ENCODE results near the gene ACSS1.

Gene ACSS1

GRCh38 chr20:25077610-25078169 is 19.8 kb upstream of the ACSS1 start:
- no peak for DNase-seq

GRCh38 chr20:25076731-25077609 is 19.0 kb upstream of the ACSS1 start:
- DNase-seq: peak; percentile 25

GRCh38 chr20:25076201-25076600 is 18.3 kb upstream of the ACSS1 start:
- DNase-seq: no peak

GRCh38 chr20:25073544-25073943 is 15.6 kb upstream of the ACSS1 start:
- no peak for DNase-seq

DNA sequence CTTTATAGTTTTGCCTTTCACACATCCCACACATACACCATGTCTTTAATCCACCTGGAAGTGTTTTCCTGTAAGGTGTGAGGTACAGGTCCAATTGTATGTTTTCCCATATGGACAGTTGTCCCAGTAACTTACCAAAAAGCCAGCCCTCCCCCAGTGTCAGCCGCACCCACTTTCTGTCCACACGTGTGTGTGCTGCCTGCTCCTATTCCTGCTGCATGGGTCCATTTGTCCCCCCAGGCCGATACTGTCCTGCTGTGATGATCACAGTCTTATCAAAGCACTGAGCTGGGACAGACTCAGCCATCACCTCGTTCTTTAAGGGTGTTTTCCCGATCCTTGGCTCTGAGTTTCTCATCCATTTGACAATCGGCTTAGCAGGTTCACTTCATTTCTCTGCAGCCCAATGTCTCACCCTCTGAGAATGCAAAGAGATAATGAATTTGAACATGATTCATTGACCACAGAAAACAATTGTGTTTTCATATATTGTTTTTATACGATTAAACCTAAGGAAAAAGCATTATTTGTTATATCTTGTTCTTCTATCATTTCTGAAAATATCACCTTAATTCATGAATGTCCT is 14.4 kb upstream of the ACSS1 start:
- no peak for DNase-seq

DNA sequence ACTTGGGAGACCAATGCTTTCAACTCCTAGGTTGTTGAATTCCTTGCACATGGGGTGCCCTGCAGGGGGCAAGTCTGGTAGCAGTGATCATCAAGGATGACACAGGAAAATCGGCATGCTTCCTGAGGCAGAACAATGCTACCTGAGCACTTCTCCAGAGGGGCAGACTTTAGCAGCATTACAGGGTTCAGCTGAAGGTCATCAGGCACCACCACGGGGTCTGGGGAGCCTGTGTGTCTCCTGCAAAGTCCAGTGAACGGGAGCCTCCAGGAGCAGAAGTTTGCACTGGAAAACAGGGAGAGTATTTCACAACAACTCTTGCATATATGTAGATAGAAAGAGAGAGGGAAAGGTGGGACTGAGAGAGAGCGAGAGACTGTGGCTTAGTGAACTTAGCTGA is 13.8 kb upstream of the ACSS1 start:
- DNase-seq: no peak

DNA sequence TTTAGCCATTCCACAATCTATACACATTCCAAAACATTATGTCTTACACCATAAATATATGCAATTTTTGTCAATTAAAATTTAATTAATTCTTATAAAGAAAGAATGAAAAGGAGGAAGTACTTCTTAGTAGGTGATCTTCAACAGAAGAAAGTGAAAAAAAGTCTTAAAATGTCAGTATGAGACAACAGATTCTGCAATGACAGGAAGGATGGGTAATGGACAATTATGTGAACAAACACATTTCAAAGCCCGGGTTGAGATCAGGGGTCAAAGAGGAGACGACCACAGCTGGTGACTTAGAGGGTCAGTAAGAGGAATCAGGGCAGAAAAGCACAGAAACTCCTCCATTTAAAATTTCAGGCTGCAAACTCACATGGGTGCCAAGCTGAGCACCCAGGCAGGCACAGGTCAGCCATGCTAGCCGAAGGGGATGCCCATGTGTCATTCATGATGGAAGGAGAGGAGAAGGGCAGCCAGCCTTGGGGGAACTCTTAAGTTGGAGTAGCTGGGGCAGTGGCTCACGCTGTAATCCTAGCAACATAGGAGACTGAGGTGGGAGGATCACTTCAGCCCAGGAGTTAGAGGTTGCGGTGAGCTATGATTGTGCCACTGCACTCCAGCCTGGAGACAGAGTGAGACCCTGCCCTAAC is 13.0 kb upstream of the ACSS1 start:
- DNase-seq: no peak

DNA sequence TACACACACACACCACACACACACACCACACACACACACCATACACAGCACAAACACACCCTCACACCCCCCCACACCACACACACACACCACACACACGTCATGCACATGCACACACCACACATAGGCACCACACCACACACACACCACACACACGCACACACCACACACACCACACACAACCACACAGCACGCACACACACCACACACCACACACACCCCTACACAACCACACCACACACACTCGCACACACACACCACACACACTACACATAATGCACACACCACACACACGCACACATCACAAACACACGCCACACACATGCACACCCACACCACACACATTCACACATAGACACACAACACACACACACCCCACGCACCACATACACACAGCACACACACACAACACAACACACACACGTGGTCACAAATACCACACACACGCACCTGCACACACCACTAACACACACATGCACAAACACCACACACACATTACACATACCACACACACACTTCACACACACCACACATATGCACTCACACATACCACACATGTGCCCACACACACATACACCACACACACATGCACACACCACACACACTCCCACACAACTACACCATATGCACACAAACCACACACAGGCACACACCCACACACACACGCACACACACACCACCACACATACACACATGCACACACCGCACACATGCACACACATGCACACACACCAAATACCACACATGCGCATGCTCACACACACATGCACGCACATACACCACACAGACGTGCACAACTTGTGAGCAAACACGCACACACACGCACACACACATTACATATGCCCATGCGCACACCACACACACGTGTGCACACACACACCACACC is 9.4 kb upstream of the ACSS1 start:
- DNase-seq: no peak

- DNase-seq: no peak
Observed at GRCh38 chr20:25066386-25066785, 8.4 kb upstream of the ACSS1 start.

DNA sequence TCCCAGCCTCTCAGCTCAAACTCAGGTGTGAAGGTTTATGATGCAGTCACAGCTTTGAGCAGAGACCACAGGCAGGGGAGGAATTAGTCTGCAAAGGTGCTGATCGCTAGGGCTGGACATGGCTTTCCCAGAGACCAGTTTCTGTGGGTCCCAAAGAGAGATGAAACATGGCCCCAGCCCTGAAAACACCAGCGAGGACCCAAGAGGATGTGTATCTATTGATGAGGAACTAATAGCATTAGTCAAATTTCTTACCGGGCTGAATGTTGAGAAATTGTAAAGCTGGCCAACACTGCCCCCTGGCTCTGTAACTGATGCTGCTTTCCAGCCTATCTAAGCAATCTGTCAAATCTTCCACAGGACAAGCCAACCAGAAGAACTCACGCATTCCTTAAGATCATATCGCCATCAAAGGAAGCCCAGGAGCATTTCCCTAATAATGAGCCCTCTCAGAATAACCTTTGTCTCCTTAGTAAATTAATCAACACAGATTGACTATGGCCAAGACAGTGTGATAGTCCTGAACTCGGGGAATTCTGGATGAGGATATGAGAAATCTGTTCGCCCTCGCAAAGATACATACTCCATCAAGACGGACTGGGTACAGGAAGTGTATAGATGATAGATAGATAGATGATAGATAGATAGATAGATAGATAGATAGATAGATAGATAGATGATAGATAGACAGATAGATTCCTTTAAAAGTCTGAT is 7.8 kb upstream of the ACSS1 start:
- DNase-seq: peak; percentile 70

DNA sequence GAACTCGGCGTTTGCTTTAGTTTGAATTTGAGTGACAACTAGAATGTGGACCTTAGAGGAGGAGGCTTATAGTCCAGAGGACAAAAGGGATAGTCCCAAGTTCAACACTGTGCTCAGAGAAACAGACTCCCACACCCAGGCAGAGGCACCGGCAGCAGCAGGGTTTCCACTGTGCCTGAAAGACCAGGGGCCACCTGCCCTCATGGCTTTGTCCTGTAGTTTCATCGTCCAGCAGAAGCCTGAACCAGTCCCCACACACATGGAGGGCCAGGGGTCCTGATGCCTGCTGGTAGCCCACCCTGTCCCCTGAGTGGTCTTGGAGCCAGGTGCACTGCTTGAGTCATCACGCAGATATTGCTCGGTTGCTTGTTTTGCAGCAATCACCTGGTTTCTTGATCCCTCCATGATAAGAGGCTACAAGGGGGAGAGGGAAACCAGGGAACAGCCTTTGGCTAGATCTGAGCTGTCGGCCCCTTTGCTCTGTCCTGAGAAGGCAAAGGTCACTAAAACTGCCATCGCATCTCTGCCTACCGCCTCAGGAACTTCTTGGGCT is 7.2 kb upstream of the ACSS1 start:
- DNase-seq: no peak

- no peak for DNase-seq
Observed at GRCh38 chr20:25064561-25065071, 6.7 kb upstream of the ACSS1 start.

GRCh38 chr20:25063981-25064380 is 6.0 kb upstream of the ACSS1 start:
- DNase-seq: no peak

DNA sequence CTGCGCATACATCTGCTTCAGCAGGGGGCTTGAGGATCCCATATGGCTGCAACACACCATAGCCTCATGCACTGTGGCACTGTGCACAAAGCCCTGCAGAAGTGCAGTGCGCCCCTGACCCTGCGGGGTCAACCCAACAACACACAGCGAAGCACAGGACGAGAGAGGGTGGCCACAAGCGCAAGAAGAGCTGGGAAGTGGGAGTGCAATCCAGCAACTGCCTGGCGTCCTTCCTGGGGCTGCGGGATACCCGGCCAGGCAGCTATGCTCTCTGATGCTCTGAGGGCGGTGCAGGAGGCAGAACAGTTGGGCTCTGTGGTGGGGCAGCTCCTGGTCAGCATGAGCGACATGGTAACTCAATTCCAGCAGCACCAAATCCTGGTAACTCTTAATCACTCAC is 5.6 kb upstream of the ACSS1 start:
- no peak for DNase-seq

- DNase-seq: no peak
Observed at GRCh38 chr20:25062841-25063240, 4.9 kb upstream of the ACSS1 start.

DNA sequence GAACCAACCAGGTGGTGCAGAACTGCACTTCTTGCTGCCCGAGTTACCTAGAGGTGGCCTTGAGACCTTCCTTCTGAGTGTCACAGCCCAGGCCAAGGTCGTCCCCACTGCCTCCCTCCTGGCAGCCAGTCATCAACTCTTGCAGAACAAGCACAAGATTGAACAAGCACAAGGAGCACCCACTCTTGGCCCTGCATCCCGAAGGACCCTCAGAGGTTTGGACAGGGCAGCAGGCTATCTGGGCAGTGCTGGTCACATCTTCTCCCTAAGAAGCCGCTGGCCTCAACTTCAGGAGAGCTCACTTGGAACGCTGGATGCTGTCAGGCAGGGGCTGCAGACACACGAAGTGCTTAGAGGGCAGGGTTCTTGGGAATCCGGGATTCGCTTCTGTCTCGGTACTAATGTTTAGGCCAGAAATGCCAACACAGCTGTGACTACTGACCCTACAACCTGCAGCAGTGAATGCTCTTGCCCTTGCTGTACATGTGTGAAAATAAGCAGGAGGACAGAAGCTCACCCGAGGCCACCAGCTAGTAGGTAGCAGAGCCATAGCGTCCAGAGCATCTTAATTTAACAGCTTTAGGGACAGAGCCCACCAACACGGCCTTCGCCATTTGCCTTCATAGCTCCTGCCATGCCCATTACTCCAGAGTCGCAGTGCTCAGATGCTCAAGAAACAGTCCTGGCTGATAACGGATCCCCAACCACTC is 4.0 kb upstream of the ACSS1 start:
- DNase-seq: no peak

GRCh38 chr20:25061103-25061799 is 3.3 kb upstream of the ACSS1 start:
- DNase-seq: no peak

GRCh38 chr20:25059866-25060465 is 2.0 kb upstream of the ACSS1 start:
- no peak for DNase-seq
